Activated CD4-positive, alpha-beta T cell treated with anti-CD3 and anti-CD28 coated beads for 36 hours (primary cell): ENCODE data around the gene GALNS. TPM values are rescaled to one million over a fixed set of nuclear protein-coding genes. Genes with fewer than 3 reads are reported as not detected.
"Not testable (repeated sequence)": the region's sequence is repeated elsewhere in the genome, so short reads cannot be mapped to it uniquely, and the experiment has no call there.

ENCODE experiments used
- ATAC-seq: fragments of 200-7000 bp; cut with Tn5 transposase; one replicate; pipeline ENCODE4 v1.10.0; 2021; ENCODE audit warnings: mild to moderate bottlenecking, moderate library complexity
- CTCF ChIA-PET: fragments of 350-600 bp; sonication (Branson Sonifier 250); formaldehyde crosslinking; loops from one replicate; lab custom pipeline; 2021; ENCODE audit warnings: antibody characterized with exemption; lab: Charles Lee
- POLR2A ChIA-PET: fragments of 350-600 bp; sonication (Branson Sonifier 250); formaldehyde crosslinking; loops from one replicate; lab custom pipeline; 2021; ENCODE audit warnings: antibody characterized with exemption, inconsistent platforms; lab: Charles Lee
- DNase-seq: peaks from one replicate; pipeline ENCODE4 v3.0.0-alpha.2; 2020
- H3K27ac Mint-ChIP-seq: one replicate; pipeline ENCODE4 v1.8.0; 2021; ENCODE audit warnings: mixed read lengths
- H3K27me3 Mint-ChIP-seq: one replicate; pipeline ENCODE4 v1.8.0; 2021; ENCODE audit warnings: mixed read lengths
- H3K36me3 Mint-ChIP-seq: one replicate; pipeline ENCODE4 v1.8.0; 2021; ENCODE audit warnings: low read depth, mixed read lengths
- H3K4me1 Mint-ChIP-seq: one replicate; pipeline ENCODE4 v1.8.0; 2021; ENCODE audit warnings: mixed read lengths
- H3K4me3 Mint-ChIP-seq: one replicate; pipeline ENCODE4 v1.8.0; 2021; ENCODE audit warnings: mild to moderate bottlenecking, moderate library complexity, mixed read lengths
- H3K9me3 Mint-ChIP-seq: one replicate; pipeline ENCODE4 v1.8.0; 2021; ENCODE audit warnings: low read depth, mixed read lengths
- intact Hi-C, 2 experiments: fragments of 100-400 bp; cut with DNase I in 1 of 2; cut with micrococcal nuclease in 1 of 2; formaldehyde crosslinking; loops; one replicate each; pipeline versions ENCODE4 v1.14.2 to v1.15.1; 2022 to 2024; cut with DNase I, micrococcal nuclease
- total RNA-seq, 2 experiments: library from RNA; stranded (reverse); gene quantifications; one replicate each; pipeline ENCODE4 v1.2.3, GENCODE V29; 2021

The GALNS gene
- total RNA-seq, 2 experiments from 2014 or later = 20.1 TPM

- POLR2A ChIA-PET = no interaction called here
- ATAC-seq (no peak), DNase-seq (no peak)
- H3K36me3 Mint-ChIP-seq = no peaks in the 10 kb centered on the region
- no peaks in the 10 kb centered on the region for H3K9me3 Mint-ChIP-seq
- H3K4me3 Mint-ChIP-seq = no peak overlapping the region
- H3K27ac Mint-ChIP-seq = no peak overlapping the region
- no peaks in the 10 kb centered on the region for H3K27me3 Mint-ChIP-seq
- no peaks in the 10 kb centered on the region for H3K4me1 Mint-ChIP-seq
- intact Hi-C loops = no loop called here
- CTCF ChIA-PET = no interaction called here
These were observed 41.1 kb upstream of the GALNS start for GRCh38 chr16:88897696-88898425.

GRCh38 chr16:88896238-88897070 lies 39.7 kb upstream of the GALNS start:
- Mint-ChIP-seq H3K36me3 (no peaks in the 10 kb centered on the region), H3K4me3 (no peak overlapping the region), H3K9me3 (no peaks in the 10 kb centered on the region), H3K27me3 (no peaks in the 10 kb centered on the region), H3K27ac (no peak overlapping the region), H3K4me1 (no peaks in the 10 kb centered on the region)
- ChIA-PET POLR2A (no interaction called here), CTCF (no interaction called here)
- DNase-seq = no peak
- intact Hi-C loops = no loop called here
- no peak for ATAC-seq

DNA sequence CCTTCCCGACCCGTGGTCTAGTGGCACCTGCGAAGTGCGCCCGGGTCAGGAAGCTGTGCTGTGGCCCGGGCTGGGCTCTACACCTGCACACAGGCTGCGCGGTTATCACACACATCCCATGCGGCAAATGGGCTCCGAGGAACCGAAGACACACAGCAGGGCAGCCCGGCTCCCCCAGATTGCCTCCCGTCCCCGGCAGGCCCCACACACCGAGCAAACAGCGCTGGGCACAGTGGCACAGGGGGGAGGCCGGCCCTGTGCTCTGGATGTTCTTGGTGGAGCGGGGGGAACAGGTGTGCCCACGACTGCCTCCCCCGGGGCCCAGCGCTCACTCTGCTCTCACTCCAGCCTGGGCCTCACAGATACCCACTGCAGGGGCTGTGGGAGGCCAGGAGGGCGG lies 38.6 kb upstream of the GALNS start:
- no peaks in the 10 kb centered on the region for H3K36me3 Mint-ChIP-seq
- H3K4me1 Mint-ChIP-seq = no peaks in the 10 kb centered on the region
- no peak overlapping the region for H3K27ac Mint-ChIP-seq
- H3K9me3 Mint-ChIP-seq = no peaks in the 10 kb centered on the region
- no peaks in the 10 kb centered on the region for H3K27me3 Mint-ChIP-seq
- no peak overlapping the region for H3K4me3 Mint-ChIP-seq
- no peak for ATAC-seq
- intact Hi-C loops = no loop called here
- ChIA-PET POLR2A (no interaction called here), CTCF (no interaction called here)
- no peak for DNase-seq

DNA sequence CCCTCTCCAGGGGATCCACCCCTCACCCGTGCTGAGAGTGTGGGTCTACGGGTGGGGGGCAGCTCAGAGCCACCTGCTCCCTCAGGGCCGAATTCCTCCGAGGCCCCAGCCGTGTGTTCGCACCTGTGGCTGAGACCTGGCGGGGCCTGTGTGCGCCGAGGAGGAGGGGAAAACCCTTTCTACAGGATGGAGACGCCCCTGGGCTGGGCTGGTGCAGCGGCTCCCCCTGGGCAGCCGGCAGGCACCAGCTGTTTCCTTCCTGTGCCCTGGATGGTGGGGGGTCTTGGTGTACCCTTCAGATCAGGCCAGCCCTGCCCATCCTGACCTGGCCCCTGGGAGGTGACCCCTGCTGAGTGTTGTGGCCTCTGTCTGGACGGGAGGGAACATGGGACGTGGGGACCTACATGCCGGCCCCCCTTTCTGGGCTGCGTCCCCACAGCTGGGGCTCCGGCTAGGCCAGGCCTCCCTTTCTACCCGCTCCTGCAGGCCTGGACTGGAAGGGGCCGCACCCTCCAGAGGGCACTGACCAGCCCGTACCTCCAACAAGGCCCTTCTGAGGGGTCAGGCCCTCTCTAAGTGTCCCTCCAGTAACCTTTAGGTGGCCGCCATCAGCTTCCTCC lies 38.0 kb upstream of the GALNS start:
- Mint-ChIP-seq H3K36me3 (no peaks in the 10 kb centered on the region), H3K4me1 (no peaks in the 10 kb centered on the region), H3K9me3 (no peaks in the 10 kb centered on the region), H3K4me3 (no peak overlapping the region), H3K27me3 (no peaks in the 10 kb centered on the region), H3K27ac (no peak overlapping the region)
- ChIA-PET CTCF (no interaction called here), POLR2A (no interaction called here)
- ATAC-seq (no peak), DNase-seq (no peak)
- intact Hi-C loops = no loop called here

GRCh38 chr16:88894266-88894665 lies 37.5 kb upstream of the GALNS start:
- H3K36me3 Mint-ChIP-seq, intact Hi-C loops, ATAC-seq, H3K4me3 Mint-ChIP-seq, DNase-seq, H3K9me3 Mint-ChIP-seq, CTCF ChIA-PET, H3K27ac Mint-ChIP-seq, H3K4me1 Mint-ChIP-seq, H3K27me3 Mint-ChIP-seq, POLR2A ChIA-PET: not testable (repeated sequence)

- H3K27me3 Mint-ChIP-seq = no peaks in the 10 kb centered on the region
- ATAC-seq (no peak), DNase-seq (no peak)
- no peaks in the 10 kb centered on the region for H3K9me3 Mint-ChIP-seq
- H3K27ac Mint-ChIP-seq = no peak overlapping the region
- H3K4me3 Mint-ChIP-seq = no peak overlapping the region
- H3K4me1 Mint-ChIP-seq = no peaks in the 10 kb centered on the region
- CTCF ChIA-PET = no interaction called here
- no peaks in the 10 kb centered on the region for H3K36me3 Mint-ChIP-seq
- POLR2A ChIA-PET = no interaction called here
- intact Hi-C loops = no loop called here
These were observed 36.6 kb upstream of the GALNS start for GRCh38 chr16:88893127-88893968.

- Mint-ChIP-seq H3K36me3 (no peaks in the 10 kb centered on the region), H3K27me3 (no peaks in the 10 kb centered on the region), H3K4me3 (no peak overlapping the region), H3K4me1 (no peaks in the 10 kb centered on the region), H3K27ac (no peak overlapping the region), H3K9me3 (no peaks in the 10 kb centered on the region)
- DNase-seq (no peak), ATAC-seq (no peak)
- CTCF ChIA-PET = no interaction called here
- intact Hi-C loops = no loop called here
- POLR2A ChIA-PET = no interaction called here
These were observed 35.3 kb upstream of the GALNS start for GRCh38 chr16:88892065-88892464.

GRCh38 chr16:88891083-88891482 lies 34.3 kb upstream of the GALNS start:
- Mint-ChIP-seq H3K36me3 (no peaks in the 10 kb centered on the region), H3K27me3 (no peaks in the 10 kb centered on the region), H3K27ac (no peak overlapping the region), H3K9me3 (no peaks in the 10 kb centered on the region), H3K4me1 (no peaks in the 10 kb centered on the region), H3K4me3 (no peak overlapping the region)
- intact Hi-C loops = no loop called here
- ChIA-PET POLR2A (no interaction called here), CTCF (no interaction called here)
- DNase-seq = no peak
- no peak for ATAC-seq

- H3K27ac Mint-ChIP-seq, intact Hi-C loops, CTCF ChIA-PET, ATAC-seq, H3K36me3 Mint-ChIP-seq, H3K4me3 Mint-ChIP-seq, H3K27me3 Mint-ChIP-seq, H3K9me3 Mint-ChIP-seq, POLR2A ChIA-PET, DNase-seq, H3K4me1 Mint-ChIP-seq: not testable (repeated sequence)
These were observed 33.1 kb upstream of the GALNS start for GRCh38 chr16:88889702-88890352.

DNA sequence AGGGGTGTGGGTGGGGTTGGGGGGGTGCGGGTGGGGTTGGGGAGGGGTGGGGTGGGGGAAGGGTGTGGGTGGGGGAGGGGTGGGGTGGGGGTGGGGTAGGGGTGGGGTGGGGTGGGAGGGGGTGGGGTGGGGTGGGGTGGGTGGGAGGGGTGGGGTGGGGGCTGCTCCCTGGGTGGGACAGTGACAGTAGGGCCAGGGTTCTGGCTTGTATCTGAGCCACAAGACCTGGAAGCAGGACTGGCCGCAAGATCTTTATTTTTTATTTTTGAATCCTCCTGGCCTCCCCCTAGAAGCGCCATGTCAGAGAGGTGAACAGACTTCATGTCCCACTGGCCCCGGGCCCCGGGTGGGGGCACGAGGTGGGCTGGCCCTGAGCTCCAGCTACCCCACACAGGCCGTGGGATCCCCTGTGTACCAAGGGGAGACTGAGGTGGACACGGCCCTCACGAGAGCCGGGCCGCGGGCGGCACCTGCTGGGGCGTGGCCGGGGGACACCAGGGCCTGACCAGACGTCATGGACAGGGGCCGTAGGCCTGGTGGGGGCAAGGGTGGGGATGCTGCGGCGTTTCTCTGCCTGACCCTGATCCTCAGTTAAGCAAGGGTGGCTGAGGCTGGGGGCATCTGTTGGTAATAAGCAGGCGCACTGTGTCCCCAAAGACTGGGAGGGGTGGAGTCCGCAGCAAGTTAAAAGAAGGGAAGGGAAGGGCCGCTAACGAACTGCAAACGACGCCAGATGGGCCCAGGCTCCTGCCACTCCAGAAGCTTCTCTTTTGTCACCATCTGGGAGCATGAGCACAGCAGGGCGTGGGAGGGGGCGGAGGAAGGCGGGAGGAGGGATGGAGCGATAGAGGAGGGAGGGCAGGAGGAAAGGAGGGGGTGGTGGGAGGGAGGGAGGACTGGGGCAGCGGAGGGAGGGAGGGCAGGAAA lies 32.0 kb upstream of the GALNS start:
- Mint-ChIP-seq H3K27ac (no peak overlapping the region), H3K4me3 (no peak overlapping the region), H3K27me3 (no peaks in the 10 kb centered on the region), H3K9me3 (no peaks in the 10 kb centered on the region), H3K36me3 (no peaks in the 10 kb centered on the region), H3K4me1 (no peaks in the 10 kb centered on the region)
- no peak for DNase-seq
- ATAC-seq = no peak
- intact Hi-C loops = no loop called here
- ChIA-PET POLR2A (interaction anchor here (0.7 kb wide), 1 partner anchor 43 kb away, joined by 7 read pairs; no protein-coding TSS in a partner anchor), CTCF (no interaction called here)
